Vagina (tissue), 2 donors: ENCODE measurements around the gene CYP4A22. TPM values are rescaled to one million over a fixed set of nuclear protein-coding genes. Genes with fewer than 3 reads are reported as not detected.
A peak's percentile ranks its signal among the peaks of the same experiment; 100 is the strongest.

Source experiments
- DNase-seq, 2 donors: peaks; one replicate each; pipeline ENCODE4 v3.0.0-alpha.2; 2017; ENCODE audit errors: extremely low spot score in 2 of 2
- H3K27ac ChIP-seq: fragments of 200-600 bp; sonication (generic); one replicate; pipeline ENCODE4 v1.5.1; 2019
- H3K27me3 ChIP-seq: fragments of 200-600 bp; sonication (generic); one replicate; pipeline ENCODE4 v1.5.1; 2019
- H3K36me3 ChIP-seq, 2 donors: fragments of 200-600 bp; sonication (generic); one replicate each; pipeline ENCODE4 v1.5.1; 2017 to 2019
- H3K4me1 ChIP-seq: fragments of 200-600 bp; sonication (generic); one replicate; pipeline ENCODE4 v1.5.1; 2019
- H3K4me3 ChIP-seq, 2 donors: fragments of 200-600 bp; sonication (generic); 1 replicate in 1 of 2; 2 replicates in 1 of 2; pipeline ENCODE4 v1.5.1; 2016 to 2019
- H3K9me3 ChIP-seq: fragments of 200-600 bp; sonication (generic); one replicate; pipeline ENCODE4 v1.5.1; 2019
- CTCF ChIP-seq, 3 experiments: fragments of 450-650 bp in 2 of 3; fragments of 200-600 bp in 1 of 3; sonication (generic) in 1 of 3; IDR thresholded peaks; one replicate each; pipeline ENCODE4 v1.5.1; 2017 to 2019; ENCODE audit warnings: antibody characterized with exemption in 3 of 3, mild to moderate bottlenecking in 2 of 3, moderate library complexity in 2 of 3
- POLR2A ChIP-seq, 2 donors: fragments of 450-650 bp; IDR thresholded peaks; one replicate each; pipeline ENCODE4 v1.6.1; 2017; ENCODE audit warnings: antibody characterized with exemption in 2 of 2, mild to moderate bottlenecking in 2 of 2, moderate library complexity in 2 of 2
- POLR2AphosphoS5 ChIP-seq, 2 donors: sonication (generic); formaldehyde crosslinking; IDR thresholded peaks; one replicate each; pipeline ENCODE4 v1.9.0; 2017; ENCODE audit warnings: antibody characterized with exemption in 2 of 2, mild to moderate bottlenecking in 2 of 2, low read depth in 1 of 2; ENCODE audit not compliant: insufficient read depth in 1 of 2
- intact Hi-C: fragments of 100-400 bp; cut with DNase I; formaldehyde crosslinking; loops from one replicate; pipeline ENCODE4 v1.15.1; 2023
- total RNA-seq: library from RNA; depleted of rRNA; stranded (reverse); fragments of >200 nt; gene quantifications from one replicate; pipeline ENCODE4 v1.2.3, GENCODE V29; 2016

CYP4A22 gene
- total RNA-seq, 1 donor from 2014 or later: not detected

- Histone ChIP-seq H3K4me1 (peaks cover 9% of the 10 kb centered on the region), H3K27me3 (no peaks in the 10 kb centered on the region), H3K27ac (no peak overlapping the region), H3K4me3 (no peak overlapping the region), H3K9me3 (no peaks in the 10 kb centered on the region), H3K36me3 (no peaks in the 10 kb centered on the region)
- no peak for TF ChIP-seq POLR2A (IDR thresholded peaks at IDR 0.05)
- TF ChIP-seq CTCF (IDR thresholded peaks at IDR 0.05): no peak
- no peak for DNase-seq
- intact Hi-C loops: loop anchor here (10.0 kb wide), 2 partner anchors 241 to 541 kb away; no protein-coding TSS in a partner anchor
Measured at GRCh38 chr1:47183308-47184089, 46.3 kb downstream of the CYP4A22 start.

GRCh38 chr1:47184090-47184821 lies 47.0 kb downstream of the CYP4A22 start:
- Histone ChIP-seq H3K9me3 (no peaks in the 10 kb centered on the region), H3K27ac (no peak overlapping the region), H3K4me1 (peaks cover 9% of the 10 kb centered on the region), H3K4me3 (no peak overlapping the region), H3K36me3 (no peaks in the 10 kb centered on the region), H3K27me3 (no peaks in the 10 kb centered on the region)
- peak; percentile 83 to 96 for DNase-seq
- TF ChIP-seq CTCF (IDR thresholded peaks at IDR 0.05): no peak
- TF ChIP-seq POLR2A (IDR thresholded peaks at IDR 0.05): no peak
- TF ChIP-seq POLR2AphosphoS5 (IDR thresholded peaks at IDR 0.05; ENCODE audit: insufficient read depth in 1 of 2, low read depth in 1 of 2): no peak
- intact Hi-C loops: loop anchor here (10.0 kb wide), 2 partner anchors 241 to 541 kb away; no protein-coding TSS in a partner anchor

- Histone ChIP-seq H3K27ac (no peak overlapping the region), H3K9me3 (no peaks in the 10 kb centered on the region), H3K4me1 (peaks cover 6% of the 10 kb centered on the region), H3K36me3 (no peaks in the 10 kb centered on the region), H3K27me3 (no peaks in the 10 kb centered on the region), H3K4me3 (no peak overlapping the region)
- DNase-seq: peak in 1 of 2 donors; percentile 70
- intact Hi-C loops: loop anchor here (10.0 kb wide), 2 partner anchors 240 to 540 kb away; no protein-coding TSS in a partner anchor
- TF ChIP-seq POLR2A (IDR thresholded peaks at IDR 0.05): no peak
- no peak for TF ChIP-seq CTCF (IDR thresholded peaks at IDR 0.05)
- no peak for TF ChIP-seq POLR2AphosphoS5 (IDR thresholded peaks at IDR 0.05; ENCODE audit: insufficient read depth in 1 of 2, low read depth in 1 of 2)
Measured at GRCh38 chr1:47184822-47185677, 47.8 kb downstream of the CYP4A22 start.

GRCh38 chr1:47186267-47187185 lies 49.3 kb downstream of the CYP4A22 start:
- peak in 1 of 2 donors; percentile 72 for DNase-seq
- Histone ChIP-seq H3K4me3 (no peak overlapping the region), H3K4me1 (peaks cover 17% of the 10 kb centered on the region), H3K27me3 (no peaks in the 10 kb centered on the region), H3K36me3 (no peaks in the 10 kb centered on the region), H3K27ac (no peak overlapping the region), H3K9me3 (no peaks in the 10 kb centered on the region)
- intact Hi-C loops: loop anchor here (10.0 kb wide), 2 partner anchors 238 to 538 kb away; no protein-coding TSS in a partner anchor
- TF ChIP-seq POLR2A (IDR thresholded peaks at IDR 0.05): no peak
- TF ChIP-seq POLR2AphosphoS5 (IDR thresholded peaks at IDR 0.05; ENCODE audit: insufficient read depth in 1 of 2, low read depth in 1 of 2): no peak
- no peak for TF ChIP-seq CTCF (IDR thresholded peaks at IDR 0.05)
